Chondrocyte (in vitro differentiated cells): ENCODE measurements around the gene UNK. TPM values are rescaled to one million over a fixed set of nuclear protein-coding genes. Genes with fewer than 3 reads are reported as not detected.

ENCODE experiments used
- DNase-seq: peaks from one replicate; pipeline ENCODE4 v3.0.0; 2021; ENCODE audit warnings: mixed read lengths, low spot score
- H3K27ac Mint-ChIP-seq: one replicate; pipeline ENCODE4 v1.8.0; 2021; ENCODE audit warnings: mild to moderate bottlenecking, moderate library complexity, mixed read lengths; ENCODE audit not compliant: unreplicated experiment
- H3K27me3 Mint-ChIP-seq: 2 replicates; pipeline ENCODE4 v1.8.0; 2021; ENCODE audit warnings: low read depth, mixed read lengths
- H3K36me3 Mint-ChIP-seq: 2 replicates; pipeline ENCODE4 v1.8.0; 2021; ENCODE audit warnings: low read depth, mixed read lengths
- H3K4me1 Mint-ChIP-seq: 2 replicates; pipeline ENCODE4 v1.8.0; 2021; ENCODE audit warnings: low read depth, mild to moderate bottlenecking, mixed read lengths
- H3K4me3 Mint-ChIP-seq: one replicate; pipeline ENCODE4 v1.8.0; 2021; ENCODE audit warnings: mild to moderate bottlenecking, moderate library complexity, mixed read lengths; ENCODE audit not compliant: unreplicated experiment
- H3K9me3 Mint-ChIP-seq: 2 replicates; pipeline ENCODE4 v1.8.0; 2021; ENCODE audit warnings: low read depth, mixed read lengths
- total RNA-seq: library from RNA; stranded (reverse); gene quantifications from 3 replicates; pipeline ENCODE4 v1.2.1, GENCODE V29; 2021
- TF ChIP-seq, protein P1 (sequence below): fragments of 200-600 bp; sonication (generic); IDR thresholded peaks from 2 replicates; pipeline ENCODE4 v1.5.0; 2021; ENCODE audit warnings: antibody characterized with exemption, mild to moderate bottlenecking, moderate library complexity

The UNK gene
- total RNA-seq, 1 donor from 2014 or later: 21.0 TPM

DNA sequence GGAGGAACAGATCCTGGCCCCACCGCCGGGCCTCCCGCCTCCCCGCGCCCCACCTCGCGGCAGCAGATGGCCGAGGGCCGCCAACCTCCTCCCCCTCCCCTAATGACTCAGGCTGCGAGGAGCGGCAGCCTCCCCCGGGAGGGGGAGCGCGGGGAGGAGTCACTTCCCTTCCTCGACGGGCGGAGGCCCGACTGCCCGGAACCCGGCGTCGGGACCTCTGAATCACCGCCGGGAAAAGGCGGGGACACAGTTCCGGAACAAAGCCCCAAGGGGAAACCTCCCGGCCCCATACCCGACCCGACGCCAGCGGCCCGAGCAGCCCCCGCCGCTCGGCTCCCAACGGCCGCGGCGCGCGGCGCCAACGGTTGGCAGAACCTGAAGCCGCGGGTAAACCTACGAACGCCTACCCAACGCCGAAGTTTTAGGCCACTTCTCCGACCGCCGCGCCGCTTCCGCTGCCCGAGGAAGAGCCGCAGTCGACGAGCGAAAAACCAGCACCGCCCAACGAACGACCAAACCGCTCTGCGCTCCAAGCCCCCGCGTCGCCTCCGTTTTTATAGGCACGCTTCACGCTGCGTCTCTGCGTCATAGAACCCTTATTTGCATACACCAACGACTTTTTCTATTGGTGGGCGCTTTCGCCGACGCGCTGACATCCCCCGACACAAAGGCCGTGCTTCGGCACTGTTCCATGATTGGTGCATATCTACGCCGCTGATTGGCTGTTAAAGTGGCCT is 5.2 kb upstream of the UNK start:
- Mint-ChIP-seq H3K36me3 (peaks cover 23% of the 10 kb centered on the region), H3K4me3 (peak overlapping the region; percentile 90), H3K27ac (peak overlapping the region; percentile 100), H3K4me1 (peaks cover 46% of the 10 kb centered on the region), H3K9me3 (no peaks in the 10 kb centered on the region), H3K27me3 (no peaks in the 10 kb centered on the region)
- peak; percentile 96 for DNase-seq
- TF ChIP-seq, protein P1, sequence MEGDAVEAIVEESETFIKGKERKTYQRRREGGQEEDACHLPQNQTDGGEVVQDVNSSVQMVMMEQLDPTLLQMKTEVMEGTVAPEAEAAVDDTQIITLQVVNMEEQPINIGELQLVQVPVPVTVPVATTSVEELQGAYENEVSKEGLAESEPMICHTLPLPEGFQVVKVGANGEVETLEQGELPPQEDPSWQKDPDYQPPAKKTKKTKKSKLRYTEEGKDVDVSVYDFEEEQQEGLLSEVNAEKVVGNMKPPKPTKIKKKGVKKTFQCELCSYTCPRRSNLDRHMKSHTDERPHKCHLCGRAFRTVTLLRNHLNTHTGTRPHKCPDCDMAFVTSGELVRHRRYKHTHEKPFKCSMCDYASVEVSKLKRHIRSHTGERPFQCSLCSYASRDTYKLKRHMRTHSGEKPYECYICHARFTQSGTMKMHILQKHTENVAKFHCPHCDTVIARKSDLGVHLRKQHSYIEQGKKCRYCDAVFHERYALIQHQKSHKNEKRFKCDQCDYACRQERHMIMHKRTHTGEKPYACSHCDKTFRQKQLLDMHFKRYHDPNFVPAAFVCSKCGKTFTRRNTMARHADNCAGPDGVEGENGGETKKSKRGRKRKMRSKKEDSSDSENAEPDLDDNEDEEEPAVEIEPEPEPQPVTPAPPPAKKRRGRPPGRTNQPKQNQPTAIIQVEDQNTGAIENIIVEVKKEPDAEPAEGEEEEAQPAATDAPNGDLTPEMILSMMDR: peak; percentile 59

- H3K27ac Mint-ChIP-seq: peak overlapping the region; percentile 55
Observed at GRCh38 chr17:75779987-75780889, 4.4 kb upstream of the UNK start.

GRCh38 chr17:75783069-75783783 is 1.4 kb upstream of the UNK start:
- H3K36me3 Mint-ChIP-seq: peaks cover 9% of the 10 kb centered on the region
- peak overlapping the region; percentile 99 for H3K27ac Mint-ChIP-seq
- H3K9me3 Mint-ChIP-seq: no peaks in the 10 kb centered on the region
- peaks cover 47% of the 10 kb centered on the region for H3K4me1 Mint-ChIP-seq
- TF ChIP-seq, protein P1: peak; percentile 88
- H3K27me3 Mint-ChIP-seq: no peaks in the 10 kb centered on the region
- peak overlapping the region; percentile 6 for H3K4me3 Mint-ChIP-seq
- no peak for DNase-seq

More at GRCh38 chr17:75779987-75780889, 4.4 kb upstream of the UNK start:
- DNase-seq: no peak
- Mint-ChIP-seq H3K36me3 (peaks cover 23% of the 10 kb centered on the region), H3K9me3 (no peaks in the 10 kb centered on the region), H3K27me3 (no peaks in the 10 kb centered on the region), H3K4me3 (peak overlapping the region; percentile 25), H3K4me1 (peaks cover 49% of the 10 kb centered on the region)
- TF ChIP-seq, protein P1: no peak

GRCh38 chr17:75783803-75784472 is 668 bp upstream of the UNK start:
- Mint-ChIP-seq H3K4me1 (peaks cover 46% of the 10 kb centered on the region), H3K27ac (peak overlapping the region; percentile 99), H3K36me3 (peaks cover 3% of the 10 kb centered on the region), H3K4me3 (peak overlapping the region; percentile 83), H3K27me3 (no peaks in the 10 kb centered on the region), H3K9me3 (no peaks in the 10 kb centered on the region)
- no peak for DNase-seq
- TF ChIP-seq, protein P1: no peak
